PC-3 (cell line): ENCODE measurements around the gene MYO3B. TPM values are rescaled to one million over a fixed set of nuclear protein-coding genes. Genes with fewer than 3 reads are reported as not detected.
A peak's percentile ranks its signal among the peaks of the same experiment; 100 is the strongest.

ENCODE experiments used
- ATAC-seq: fragments of 200-7000 bp; cut with Tn5 transposase; 2 replicates; pipeline ENCODE4 v1.9.1; 2020; ENCODE audit warnings: mild to moderate bottlenecking, moderate library complexity
- BruUV-seq: library from RNA; stranded (reverse); fragments of 400-500 nt; replicated peaks from 2 replicates; lab custom pipeline; 2021; lab: Mats Ljungman, UMichigan
- CTCF ChIA-PET: fragments of 300-600 bp; sonication (Branson Sonifier 250); formaldehyde crosslinking; loops from one replicate; lab custom pipeline; 2022; ENCODE audit warnings: antibody characterized with exemption; lab: Charles Lee
- POLR2A ChIA-PET: fragments of 300-600 bp; sonication (Branson Sonifier 250); formaldehyde crosslinking; loops from one replicate; lab custom pipeline; 2022; ENCODE audit warnings: antibody characterized with exemption; ENCODE audit not compliant: unreplicated experiment; lab: Charles Lee
- DNase-seq: peaks from one replicate; pipeline ENCODE4 v3.0.0-alpha.2; 2015
- H2AFZ ChIP-seq: fragments of 300-600 bp; sonication (generic); 2 replicates; pipeline ENCODE4 v1.6.0; 2016; ENCODE audit warnings: antibody characterized with exemption, low read length
- H3F3A ChIP-seq: fragments of 300-600 bp; sonication (generic); one replicate; pipeline ENCODE4 v1.6.0; 2017; ENCODE audit warnings: antibody characterized with exemption, low read length, control low read depth, mild to moderate bottlenecking; ENCODE audit not compliant: unreplicated experiment
- H3K27ac ChIP-seq: fragments of 300-600 bp; sonication (generic); 2 replicates; pipeline ENCODE4 v1.5.1; 2016; ENCODE audit warnings: mild to moderate bottlenecking, low read length
- H3K27me3 ChIP-seq: fragments of 300-600 bp; sonication (generic); 2 replicates; pipeline ENCODE4 v1.6.1; 2016; ENCODE audit warnings: low read length, mixed read lengths
- H3K36me3 ChIP-seq: fragments of 300-600 bp; sonication (generic); 2 replicates; pipeline ENCODE4 v1.6.1; 2016; ENCODE audit warnings: low read depth, mixed run types, low read length, mixed read lengths
- H3K4me1 ChIP-seq: fragments of 300-600 bp; sonication (generic); 2 replicates; pipeline ENCODE4 v1.5.1; 2016; ENCODE audit warnings: low read length; ENCODE audit not compliant: insufficient read depth
- H3K4me2 ChIP-seq: fragments of 300-600 bp; sonication (generic); 2 replicates; pipeline ENCODE4 v1.6.0; 2016; ENCODE audit warnings: low read length
- H3K4me3 ChIP-seq: fragments of 300-600 bp; sonication (generic); 2 replicates; pipeline ENCODE4 v1.5.1; 2016; ENCODE audit warnings: mild to moderate bottlenecking, low read length, mixed read lengths
- H3K79me2 ChIP-seq: fragments of 300-600 bp; sonication (generic); 2 replicates; pipeline ENCODE4 v1.6.1; 2017; ENCODE audit warnings: low read length, mixed read lengths
- H3K9ac ChIP-seq: fragments of 300-600 bp; sonication (generic); 2 replicates; pipeline ENCODE4 v1.6.0; 2016; ENCODE audit warnings: mild to moderate bottlenecking, low read length
- H3K9me2 ChIP-seq: fragments of 300-600 bp; sonication (generic); replicated peaks from 2 replicates; pipeline ENCODE4 v1.6.1; 2016; ENCODE audit warnings: mixed run types, low read length, mixed read lengths
- H3K9me3 ChIP-seq: fragments of 300-600 bp; sonication (generic); 2 replicates; pipeline ENCODE4 v1.6.1; 2016; ENCODE audit warnings: low read length, mixed read lengths
- H4K20me1 ChIP-seq: fragments of 300-600 bp; sonication (generic); 2 replicates; pipeline ENCODE4 v1.6.1; 2016; ENCODE audit warnings: low read length, mixed read lengths
- EZH2 ChIP-seq: fragments of 300-600 bp; sonication (generic); IDR thresholded peaks from one replicate; pipeline ENCODE4 v1.6.1; 2017; ENCODE audit warnings: antibody characterized with exemption, mild to moderate bottlenecking, low read length; ENCODE audit not compliant: unreplicated experiment
- EZH2phosphoT487 ChIP-seq: fragments of 300-600 bp; sonication (generic); IDR thresholded peaks from 2 replicates; pipeline ENCODE4 v1.6.1; 2018; ENCODE audit warnings: mild to moderate bottlenecking, antibody characterized with exemption, low read length, borderline replicate concordance
- intact Hi-C: fragments of 100-400 bp; cut with micrococcal nuclease; formaldehyde crosslinking; loops from 2 replicates; pipeline ENCODE4 v1.9.0; 2023
- total RNA-seq: library from RNA; depleted of rRNA; stranded (reverse); fragments of >200 nt; gene quantifications from 2 replicates; pipeline ENCODE4 v1.2.3, GENCODE V29; 2014
- TF ChIP-seq, protein P1 (sequence below): fragments of 300-600 bp; sonication (generic); conservative IDR thresholded peaks from 2 replicates; pipeline ENCODE4 v1.5.1; 2017; ENCODE audit warnings: antibody characterized with exemption, low read depth, mild to moderate bottlenecking, low read length

The MYO3B gene
- total RNA-seq, 1 experiment from 2014 or later: 1.1 TPM

DNA sequence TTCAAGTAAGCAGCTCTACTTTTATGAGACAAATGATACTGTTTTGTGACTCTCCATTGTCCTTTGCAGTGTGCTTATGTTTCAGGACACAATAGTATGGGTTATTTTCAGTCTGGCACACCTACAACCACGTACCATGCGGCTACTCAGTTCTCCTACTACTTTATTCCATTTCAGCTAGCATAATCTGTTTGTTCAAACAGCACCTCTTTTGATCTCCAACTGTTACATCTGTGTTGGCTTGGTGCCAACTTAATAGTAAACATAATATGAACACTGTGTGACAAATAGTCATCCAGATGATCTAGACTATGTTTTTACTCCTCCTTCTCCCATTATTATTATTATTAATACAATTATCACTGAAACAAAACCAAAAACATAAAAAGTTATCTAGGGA is 40.5 kb downstream of the MYO3B start:
- ATAC-seq: no peak
- TF ChIP-seq EZH2 (no peak), EZH2phosphoT487 (no peak)
- TF ChIP-seq, protein P1, sequence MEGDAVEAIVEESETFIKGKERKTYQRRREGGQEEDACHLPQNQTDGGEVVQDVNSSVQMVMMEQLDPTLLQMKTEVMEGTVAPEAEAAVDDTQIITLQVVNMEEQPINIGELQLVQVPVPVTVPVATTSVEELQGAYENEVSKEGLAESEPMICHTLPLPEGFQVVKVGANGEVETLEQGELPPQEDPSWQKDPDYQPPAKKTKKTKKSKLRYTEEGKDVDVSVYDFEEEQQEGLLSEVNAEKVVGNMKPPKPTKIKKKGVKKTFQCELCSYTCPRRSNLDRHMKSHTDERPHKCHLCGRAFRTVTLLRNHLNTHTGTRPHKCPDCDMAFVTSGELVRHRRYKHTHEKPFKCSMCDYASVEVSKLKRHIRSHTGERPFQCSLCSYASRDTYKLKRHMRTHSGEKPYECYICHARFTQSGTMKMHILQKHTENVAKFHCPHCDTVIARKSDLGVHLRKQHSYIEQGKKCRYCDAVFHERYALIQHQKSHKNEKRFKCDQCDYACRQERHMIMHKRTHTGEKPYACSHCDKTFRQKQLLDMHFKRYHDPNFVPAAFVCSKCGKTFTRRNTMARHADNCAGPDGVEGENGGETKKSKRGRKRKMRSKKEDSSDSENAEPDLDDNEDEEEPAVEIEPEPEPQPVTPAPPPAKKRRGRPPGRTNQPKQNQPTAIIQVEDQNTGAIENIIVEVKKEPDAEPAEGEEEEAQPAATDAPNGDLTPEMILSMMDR: no peak
- H3K9ac ChIP-seq: no peak overlapping the region
- ChIA-PET POLR2A (no interaction called here), CTCF (no interaction called here)
- no peak overlapping the region for H3K4me2 ChIP-seq
- no peaks in the 10 kb centered on the region for H3K9me3 ChIP-seq
- H3K27ac ChIP-seq: no peak overlapping the region
- DNase-seq: peak; percentile 9
- no peaks in the 10 kb centered on the region for H3K27me3 ChIP-seq
- no peaks in the 10 kb centered on the region for H3K9me2 ChIP-seq
- no peak overlapping the region for H3K4me3 ChIP-seq
- intact Hi-C loops: no loop called here
- H2AFZ ChIP-seq: no peak overlapping the region
- no peaks in the 10 kb centered on the region for H3K79me2 ChIP-seq
- H3F3A ChIP-seq: no peaks in the 10 kb centered on the region
- no peaks in the 10 kb centered on the region for H3K4me1 ChIP-seq
- H4K20me1 ChIP-seq: no peaks in the 10 kb centered on the region
- no peaks in the 10 kb centered on the region for H3K36me3 ChIP-seq
- BruUV-seq: no TSS peak

GRCh38 chr2:170218931-170219330 is 41.0 kb downstream of the MYO3B start:
- Histone ChIP-seq H3K9me3 (no peaks in the 10 kb centered on the region), H4K20me1 (no peaks in the 10 kb centered on the region), H3K4me1 (no peaks in the 10 kb centered on the region), H3K27me3 (no peaks in the 10 kb centered on the region), H3K4me2 (no peak overlapping the region), H3K27ac (no peak overlapping the region), H3K4me3 (no peak overlapping the region), H3F3A (no peaks in the 10 kb centered on the region), H3K36me3 (no peaks in the 10 kb centered on the region), H3K9me2 (no peaks in the 10 kb centered on the region), H3K79me2 (no peaks in the 10 kb centered on the region), H2AFZ (no peak overlapping the region), H3K9ac (no peak overlapping the region)
- BruUV-seq: no TSS peak
- ChIA-PET CTCF (no interaction called here), POLR2A (no interaction called here)
- TF ChIP-seq, protein P1: no peak
- TF ChIP-seq EZH2phosphoT487 (no peak), EZH2 (no peak)
- DNase-seq (no peak), ATAC-seq (no peak)
- intact Hi-C loops: no loop called here
